Measurements from ENCODE around the gene ASH1L. TPM values are rescaled to one million over a fixed set of nuclear protein-coding genes. Genes with fewer than 3 reads are reported as not detected.

ASH1L gene
- total and polyA plus RNA-seq, 9 of the 15 experiments (the other 6 are each of a cell fraction or from before 2014, with no cell fraction given) = 2.0 to 23.3 (median 14.6) TPM

DNA sequence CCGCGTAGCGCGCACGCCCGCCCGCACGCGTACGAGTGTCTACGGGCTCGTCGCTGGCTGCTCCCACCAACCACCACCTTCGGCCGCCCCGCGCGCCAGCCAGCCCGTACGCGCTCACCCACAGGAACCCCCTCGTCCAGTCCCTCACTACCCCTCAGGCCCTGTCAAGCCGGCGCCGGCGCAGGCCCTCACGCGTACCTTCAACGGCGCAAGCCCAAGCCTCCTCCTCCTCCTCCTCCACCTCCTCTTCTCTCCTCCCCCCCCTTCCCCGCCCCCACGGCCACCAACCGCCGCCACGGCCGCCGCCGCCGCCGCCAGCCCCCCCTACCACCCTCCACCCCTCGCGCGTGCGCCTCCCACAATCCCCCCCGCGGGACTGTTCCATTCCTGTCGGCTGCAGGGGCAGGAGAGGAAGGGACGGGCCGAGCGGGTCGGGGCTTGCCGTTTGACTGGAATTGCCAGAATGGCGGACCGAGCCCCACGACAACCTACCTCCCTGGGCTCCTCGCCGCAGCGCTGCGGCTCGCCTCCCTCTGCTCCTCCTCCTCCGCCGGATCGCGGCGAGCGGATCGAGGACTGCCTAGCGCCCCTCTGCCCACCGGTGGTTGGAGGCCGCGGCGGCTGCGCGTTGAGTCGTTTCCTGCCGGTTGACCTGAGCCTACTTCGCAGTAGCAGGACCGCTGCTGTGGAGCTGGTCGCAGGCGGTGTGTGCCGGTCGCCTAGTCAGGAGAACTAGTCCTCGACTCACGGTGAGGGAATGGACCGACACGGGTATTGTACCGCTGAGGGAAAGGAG lies at the start of gene ASH1L (continued):
- TF ChIP-seq, protein P1, sequence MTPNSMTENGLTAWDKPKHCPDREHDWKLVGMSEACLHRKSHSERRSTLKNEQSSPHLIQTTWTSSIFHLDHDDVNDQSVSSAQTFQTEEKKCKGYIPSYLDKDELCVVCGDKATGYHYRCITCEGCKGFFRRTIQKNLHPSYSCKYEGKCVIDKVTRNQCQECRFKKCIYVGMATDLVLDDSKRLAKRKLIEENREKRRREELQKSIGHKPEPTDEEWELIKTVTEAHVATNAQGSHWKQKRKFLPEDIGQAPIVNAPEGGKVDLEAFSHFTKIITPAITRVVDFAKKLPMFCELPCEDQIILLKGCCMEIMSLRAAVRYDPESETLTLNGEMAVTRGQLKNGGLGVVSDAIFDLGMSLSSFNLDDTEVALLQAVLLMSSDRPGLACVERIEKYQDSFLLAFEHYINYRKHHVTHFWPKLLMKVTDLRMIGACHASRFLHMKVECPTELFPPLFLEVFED (CRISPR knock-in tag; conservative IDR thresholded peaks at IDR 0.05) = no peak; the same call in 1 of the 2 replicates
- TF ChIP-seq ZNF444 (CRISPR knock-in tag; IDR thresholded peaks at IDR 0.05) = no peak
- TF ChIP-seq ZC3H4 (CRISPR knock-in tag; IDR thresholded peaks at IDR 0.05; ENCODE audit: borderline replicate concordance) = no peak
- TF ChIP-seq, protein P2, sequence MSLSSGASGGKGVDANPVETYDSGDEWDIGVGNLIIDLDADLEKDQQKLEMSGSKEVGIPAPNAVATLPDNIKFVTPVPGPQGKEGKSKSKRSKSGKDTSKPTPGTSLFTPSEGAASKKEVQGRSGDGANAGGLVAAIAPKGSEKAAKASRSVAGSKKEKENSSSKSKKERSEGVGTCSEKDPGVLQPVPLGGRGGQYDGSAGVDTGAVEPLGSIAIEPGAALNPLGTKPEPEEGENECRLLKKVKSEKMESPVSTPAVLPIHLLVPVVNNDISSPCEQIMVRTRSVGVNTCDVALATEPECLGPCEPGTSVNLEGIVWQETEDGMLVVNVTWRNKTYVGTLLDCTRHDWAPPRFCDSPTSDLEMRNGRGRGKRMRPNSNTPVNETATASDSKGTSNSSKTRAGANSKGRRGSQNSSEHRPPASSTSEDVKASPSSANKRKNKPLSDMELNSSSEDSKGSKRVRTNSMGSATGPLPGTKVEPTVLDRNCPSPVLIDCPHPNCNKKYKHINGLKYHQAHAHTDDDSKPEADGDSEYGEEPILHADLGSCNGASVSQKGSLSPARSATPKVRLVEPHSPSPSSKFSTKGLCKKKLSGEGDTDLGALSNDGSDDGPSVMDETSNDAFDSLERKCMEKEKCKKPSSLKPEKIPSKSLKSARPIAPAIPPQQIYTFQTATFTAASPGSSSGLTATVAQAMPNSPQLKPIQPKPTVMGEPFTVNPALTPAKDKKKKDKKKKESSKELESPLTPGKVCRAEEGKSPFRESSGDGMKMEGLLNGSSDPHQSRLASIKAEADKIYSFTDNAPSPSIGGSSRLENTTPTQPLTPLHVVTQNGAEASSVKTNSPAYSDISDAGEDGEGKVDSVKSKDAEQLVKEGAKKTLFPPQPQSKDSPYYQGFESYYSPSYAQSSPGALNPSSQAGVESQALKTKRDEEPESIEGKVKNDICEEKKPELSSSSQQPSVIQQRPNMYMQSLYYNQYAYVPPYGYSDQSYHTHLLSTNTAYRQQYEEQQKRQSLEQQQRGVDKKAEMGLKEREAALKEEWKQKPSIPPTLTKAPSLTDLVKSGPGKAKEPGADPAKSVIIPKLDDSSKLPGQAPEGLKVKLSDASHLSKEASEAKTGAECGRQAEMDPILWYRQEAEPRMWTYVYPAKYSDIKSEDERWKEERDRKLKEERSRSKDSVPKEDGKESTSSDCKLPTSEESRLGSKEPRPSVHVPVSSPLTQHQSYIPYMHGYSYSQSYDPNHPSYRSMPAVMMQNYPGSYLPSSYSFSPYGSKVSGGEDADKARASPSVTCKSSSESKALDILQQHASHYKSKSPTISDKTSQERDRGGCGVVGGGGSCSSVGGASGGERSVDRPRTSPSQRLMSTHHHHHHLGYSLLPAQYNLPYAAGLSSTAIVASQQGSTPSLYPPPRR (CRISPR knock-in tag; IDR thresholded peaks at IDR 0.05; ENCODE audit: borderline replicate concordance) = no peak
- TF ChIP-seq HDGF (IDR thresholded peaks at IDR 0.05) = no peak
- TF ChIP-seq, protein P3, sequence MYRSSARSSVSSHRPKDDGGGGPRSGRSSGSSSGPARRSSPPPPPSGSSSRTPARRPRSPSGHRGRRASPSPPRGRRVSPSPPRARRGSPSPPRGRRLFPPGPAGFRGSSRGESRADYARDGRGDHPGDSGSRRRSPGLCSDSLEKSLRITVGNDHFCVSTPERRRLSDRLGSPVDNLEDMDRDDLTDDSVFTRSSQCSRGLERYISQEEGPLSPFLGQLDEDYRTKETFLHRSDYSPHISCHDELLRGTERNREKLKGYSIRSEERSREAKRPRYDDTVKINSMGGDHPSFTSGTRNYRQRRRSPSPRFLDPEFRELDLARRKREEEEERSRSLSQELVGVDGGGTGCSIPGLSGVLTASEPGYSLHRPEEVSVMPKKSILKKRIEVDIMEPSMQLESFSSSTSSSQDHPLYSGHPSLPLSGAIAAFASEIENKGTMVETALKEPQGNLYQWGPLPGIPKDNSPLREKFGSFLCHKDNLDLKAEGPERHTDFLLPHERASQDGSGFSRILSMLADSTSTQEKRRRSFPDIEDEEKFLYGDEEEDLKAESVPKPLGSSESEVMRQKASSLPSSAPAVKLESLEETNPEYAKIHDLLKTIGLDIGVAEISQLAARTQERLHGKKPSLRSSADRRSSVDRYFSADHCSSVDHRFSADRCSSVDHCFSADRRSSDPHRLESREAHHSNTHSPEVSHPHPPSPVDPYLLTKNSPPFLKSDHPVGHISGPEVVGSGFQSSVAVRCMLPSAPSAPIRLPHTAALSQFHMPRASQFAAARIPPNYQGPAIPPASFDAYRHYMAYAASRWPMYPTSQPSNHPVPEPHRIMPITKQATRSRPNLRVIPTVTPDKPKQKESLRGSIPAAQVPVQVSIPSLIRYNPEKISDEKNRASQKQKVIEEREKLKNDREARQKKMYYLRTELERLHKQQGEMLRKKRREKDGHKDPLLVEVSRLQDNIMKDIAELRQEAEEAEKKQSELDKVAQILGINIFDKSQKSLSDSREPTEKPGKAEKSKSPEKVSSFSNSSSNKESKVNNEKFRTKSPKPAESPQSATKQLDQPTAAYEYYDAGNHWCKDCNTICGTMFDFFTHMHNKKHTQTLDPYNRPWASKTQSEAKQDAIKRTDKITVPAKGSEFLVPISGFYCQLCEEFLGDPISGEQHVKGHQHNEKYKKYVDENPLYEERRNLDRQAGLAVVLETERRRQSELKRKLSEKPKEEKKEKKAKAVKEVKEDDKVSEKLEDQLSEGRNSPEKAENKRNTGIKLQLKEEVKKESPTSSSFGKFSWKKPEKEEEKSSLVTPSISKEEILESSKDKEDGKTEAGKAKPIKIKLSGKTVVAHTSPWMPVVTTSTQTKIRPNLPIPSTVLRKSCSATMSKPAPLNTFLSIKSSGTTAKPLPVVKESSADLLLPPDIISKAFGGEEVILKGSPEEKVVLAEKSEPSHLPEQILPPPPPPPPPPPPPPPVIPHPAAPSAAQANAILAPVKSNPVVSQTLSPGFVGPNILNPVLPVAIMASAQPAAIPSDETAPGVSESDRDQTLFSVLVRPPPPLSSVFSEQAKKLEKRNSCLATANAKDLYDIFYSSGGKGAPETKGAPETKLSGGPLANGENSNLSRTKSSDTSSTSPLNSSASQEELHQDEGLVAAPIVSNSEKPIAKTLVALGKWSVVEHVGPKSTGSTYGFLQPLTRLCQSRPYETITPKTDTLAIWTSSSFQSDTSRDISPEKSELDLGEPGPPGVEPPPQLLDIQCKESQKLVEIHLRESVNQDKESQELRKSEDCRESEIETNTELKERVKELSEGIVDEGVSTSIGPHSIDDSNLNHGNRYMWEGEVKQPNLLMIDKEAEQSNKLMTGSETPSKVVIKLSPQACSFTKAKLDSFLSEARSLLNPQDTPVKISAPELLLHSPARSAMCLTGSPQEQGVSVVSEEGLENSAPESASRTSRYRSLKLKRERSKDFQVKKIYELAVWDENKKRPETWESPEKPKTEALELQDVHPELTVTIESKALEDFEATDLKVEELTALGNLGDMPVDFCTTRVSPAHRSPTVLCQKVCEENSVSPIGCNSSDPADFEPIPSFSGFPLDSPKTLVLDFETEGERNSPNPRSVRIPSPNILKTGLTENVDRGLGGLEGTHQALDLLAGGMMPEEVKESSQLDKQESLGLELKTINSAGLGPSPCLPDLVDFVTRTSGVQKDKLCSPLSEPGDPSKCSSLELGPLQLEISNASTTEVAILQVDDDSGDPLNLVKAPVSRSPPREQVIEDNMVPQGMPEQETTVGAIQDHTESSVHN (IDR thresholded peaks at IDR 0.05; ENCODE audit: borderline replicate concordance in 1 of 2, low read depth in 1 of 2) = no peak
- TF ChIP-seq ZBTB7A (IDR thresholded peaks at IDR 0.05; ENCODE audit: borderline replicate concordance, control insufficient read depth, low read depth, low read length) = peak; percentile 44; the same call in 1 of the 2 replicates
- no peak for TF ChIP-seq CBX5 (IDR thresholded peaks at IDR 0.05; ENCODE audit: borderline replicate concordance, low read depth)
- TF ChIP-seq NFIX (CRISPR knock-in tag; IDR thresholded peaks at IDR 0.05; ENCODE audit: low read depth) = no peak
- peak; percentile 79; the same call in 1 of the 2 replicates for TF ChIP-seq NR4A1 (CRISPR knock-in tag; IDR thresholded peaks at IDR 0.05)
- no peak for TF ChIP-seq NR4A1 (tag; IDR thresholded peaks at IDR 0.05)
